T-helper 1 cell (primary cell): ENCODE data around the gene DNAH2.

Experiments
- DNase-seq, 5 donors: peaks; one replicate each; pipeline ENCODE4 v3.0.0-alpha.2; 2012 to 2020
- total RNA-seq, 4 donors: gene quantifications; one replicate each; lab custom pipeline; 2026; lab: John Stamatoyannopoulos, UW

Gene DNAH2
- total RNA-seq: 0 to 0.46 (median 0.12) reads per million in 4 donors

GRCh38 chr17:7716901-7717755 lies at the start of gene DNAH2:
Gene DNAH2, plus strand, starts transcription at chr17:7717744. Its CDS starts 1,991 bp downstream, at chr17:7719735.
- peak in 1 of 5 donors; percentile 14 for DNase-seq

GRCh38 chr17:7668482-7668881 lies 49.1 kb upstream of the DNAH2 start:
- DNase-seq: no peak

GRCh38 chr17:7673239-7673638 lies 44.3 kb upstream of the DNAH2 start:
- peak in 1 of 5 donors; percentile 32 for DNase-seq

- no peak for DNase-seq
Measured at GRCh38 chr17:7674934-7675333, 42.6 kb upstream of the DNAH2 start.

- no peak for DNase-seq
Measured at GRCh38 chr17:7676533-7676932, 41.0 kb upstream of the DNAH2 start.

GRCh38 chr17:7677388-7678067 lies 40.0 kb upstream of the DNAH2 start:
- no peak for DNase-seq

GRCh38 chr17:7684851-7685532 lies 32.6 kb upstream of the DNAH2 start:
- DNase-seq: peak in 1 of 5 donors; percentile 17

GRCh38 chr17:7685533-7686221 lies 31.9 kb upstream of the DNAH2 start:
- DNase-seq: peak; percentile 83 to 95 (median 89)

GRCh38 chr17:7686222-7687071 lies 31.1 kb upstream of the DNAH2 start:
- peak; percentile 49 to 89 (median 71) for DNase-seq

GRCh38 chr17:7687072-7687907 lies 30.3 kb upstream of the DNAH2 start, which contains the start of gene TP53:
Gene TP53, minus strand, starts transcription at chr17:7687490. Its CDS starts 10,896 bp downstream, at chr17:7676594.
- DNase-seq: peak; percentile 75 to 93 (median 84)

GRCh38 chr17:7687908-7688807 lies 29.4 kb upstream of the DNAH2 start, which contains the start of gene WRAP53:
Gene WRAP53, plus strand, starts transcription at chr17:7688477. Its CDS starts 172 bp downstream, at chr17:7688649.
- peak; percentile 86 to 97 (median 89) for DNase-seq

GRCh38 chr17:7688808-7689316 lies 28.7 kb upstream of the DNAH2 start:
- no peak for DNase-seq

- DNase-seq: no peak
Measured at GRCh38 chr17:7695586-7695985, 22.0 kb upstream of the DNAH2 start.

- DNase-seq: no peak
Measured at GRCh38 chr17:7697828-7698588, 19.5 kb upstream of the DNAH2 start.

- no peak for DNase-seq
Measured at GRCh38 chr17:7700510-7700909, 17.0 kb upstream of the DNAH2 start.

GRCh38 chr17:7701681-7702080 lies 15.9 kb upstream of the DNAH2 start:
- DNase-seq: no peak

GRCh38 chr17:7702776-7703175 lies 14.8 kb upstream of the DNAH2 start:
- no peak for DNase-seq
